Breast epithelium (tissue), 3 donors: Measurements from ENCODE around the gene BUB3.

Experiments
- POLR2A ChIP-seq: fragments of 450-650 bp; IDR thresholded peaks from one replicate; pipeline ENCODE4 v1.6.1; 2016; ENCODE audit warnings: antibody characterized with exemption, mild to moderate bottlenecking, moderate library complexity
- TF ChIP-seq, protein P1 (sequence below), 3 donors: fragments of 450-650 bp; IDR thresholded peaks; one replicate each; pipeline ENCODE4 v1.5.1; 2016 to 2017; ENCODE audit warnings: antibody characterized with exemption in 3 of 3, mild to moderate bottlenecking in 3 of 3, moderate library complexity in 3 of 3

DNA sequence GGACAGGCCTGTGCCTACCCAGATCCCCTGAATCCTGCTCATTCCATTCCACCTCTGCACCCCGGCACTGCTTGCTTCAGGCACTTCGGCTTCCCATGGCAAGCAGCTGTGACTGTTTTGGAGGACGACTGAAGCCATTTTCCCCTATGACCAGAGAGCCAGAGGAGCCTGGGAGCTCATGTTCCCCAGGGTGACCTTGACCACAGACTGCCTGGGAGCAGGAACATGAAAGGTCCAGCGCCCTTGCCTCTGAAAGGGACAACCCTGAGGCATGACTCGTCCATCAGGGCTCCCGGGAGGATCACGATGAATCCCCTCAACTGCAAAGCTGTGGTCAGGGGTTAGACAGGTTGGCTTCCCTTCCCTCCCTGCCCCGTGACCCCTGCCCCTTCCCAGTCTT is 35.1 kb upstream of the BUB3 start:
- TF ChIP-seq, protein P1, sequence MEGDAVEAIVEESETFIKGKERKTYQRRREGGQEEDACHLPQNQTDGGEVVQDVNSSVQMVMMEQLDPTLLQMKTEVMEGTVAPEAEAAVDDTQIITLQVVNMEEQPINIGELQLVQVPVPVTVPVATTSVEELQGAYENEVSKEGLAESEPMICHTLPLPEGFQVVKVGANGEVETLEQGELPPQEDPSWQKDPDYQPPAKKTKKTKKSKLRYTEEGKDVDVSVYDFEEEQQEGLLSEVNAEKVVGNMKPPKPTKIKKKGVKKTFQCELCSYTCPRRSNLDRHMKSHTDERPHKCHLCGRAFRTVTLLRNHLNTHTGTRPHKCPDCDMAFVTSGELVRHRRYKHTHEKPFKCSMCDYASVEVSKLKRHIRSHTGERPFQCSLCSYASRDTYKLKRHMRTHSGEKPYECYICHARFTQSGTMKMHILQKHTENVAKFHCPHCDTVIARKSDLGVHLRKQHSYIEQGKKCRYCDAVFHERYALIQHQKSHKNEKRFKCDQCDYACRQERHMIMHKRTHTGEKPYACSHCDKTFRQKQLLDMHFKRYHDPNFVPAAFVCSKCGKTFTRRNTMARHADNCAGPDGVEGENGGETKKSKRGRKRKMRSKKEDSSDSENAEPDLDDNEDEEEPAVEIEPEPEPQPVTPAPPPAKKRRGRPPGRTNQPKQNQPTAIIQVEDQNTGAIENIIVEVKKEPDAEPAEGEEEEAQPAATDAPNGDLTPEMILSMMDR (IDR thresholded peaks at IDR 0.05), result no peak
- no peak for TF ChIP-seq POLR2A
